H1 (cell line): ENCODE data around the gene CCL1. TPM values are rescaled to one million over a fixed set of nuclear protein-coding genes. Genes with fewer than 3 reads are reported as not detected.

Experiments used
- CTCF ChIA-PET: fragments of 300-600 bp; sonication (Branson Sonifier 250); formaldehyde crosslinking; loops from one replicate; lab custom pipeline; 2021; ENCODE audit not compliant: partially characterized antibody; lab: Charles Lee
- POLR2A ChIA-PET: fragments of 300-600 bp; sonication (Branson Sonifier 250); formaldehyde crosslinking; loops from one replicate; lab custom pipeline; 2021; ENCODE audit warnings: inconsistent platforms; ENCODE audit not compliant: partially characterized antibody; lab: Charles Lee
- DNase-seq, 2 experiments: peaks; one replicate each; pipeline versions ENCODE4 v3.0.0 to v3.0.0-alpha.2; 2010 to 2022; ENCODE audit warnings: low spot score in 2 of 2, low read depth in 1 of 2, mixed read lengths in 1 of 2
- FAIRE-seq: peaks from 2 replicates; lab custom pipeline; 2011; peaks lifted over from hg19 to GRCh38; lab: Jason Lieb, UNC
- H2AFZ ChIP-seq: 2 replicates; pipeline ENCODE4 v1.8.1; 2012; ENCODE audit warnings: low read length, inconsistent platforms
- H2AK5ac ChIP-seq: 2 replicates; pipeline ENCODE4 v1.6.1; 2013; ENCODE audit warnings: low read depth, low read length
- H2BK120ac ChIP-seq: replicated peaks from 2 replicates; pipeline ENCODE3; 2013; ENCODE audit warnings: low read depth, low read length, inconsistent platforms
- H2BK12ac ChIP-seq: 2 replicates; pipeline ENCODE4 v1.6.1; 2013; ENCODE audit warnings: low read depth, low read length
- H2BK15ac ChIP-seq: 2 replicates; pipeline ENCODE4 v1.6.1; 2013; ENCODE audit warnings: low read length
- H2BK20ac ChIP-seq: 2 replicates; pipeline ENCODE4 v1.6.1; 2013; ENCODE audit warnings: low read length
- H2BK5ac ChIP-seq: 2 replicates; pipeline ENCODE4 v1.6.1; 2013; ENCODE audit warnings: low read depth, low read length
- H3K14ac ChIP-seq: 2 replicates; pipeline ENCODE4 v1.6.1; 2013; ENCODE audit warnings: inconsistent platforms; ENCODE audit not compliant: insufficient read length
- H3K18ac ChIP-seq: 2 replicates; pipeline ENCODE4 v1.6.1; 2013; ENCODE audit warnings: low read length; ENCODE audit errors: extremely low read depth
- H3K23ac ChIP-seq: 2 replicates; pipeline ENCODE4 v1.6.1; 2013; ENCODE audit warnings: inconsistent platforms; ENCODE audit not compliant: insufficient read length
- H3K23me2 ChIP-seq: 2 replicates; pipeline ENCODE4 v1.6.1; 2013; ENCODE audit warnings: low read depth, low read length
- H3K27ac ChIP-seq: 2 replicates; pipeline ENCODE4 v1.6.1; 2011; ENCODE audit warnings: low read depth, low read length, inconsistent platforms
- H3K27me3 ChIP-seq, 4 experiments: replicated peaks in 1 of 4; 1 replicate in 1 of 4; 2 replicates in 3 of 4; pipeline versions ENCODE4 v1.6.1 to v1.8.1; 2011 to 2013; ENCODE audit warnings: low read length in 3 of 4, mild to moderate bottlenecking in 3 of 4, inconsistent platforms in 2 of 4, mixed read lengths in 2 of 4, moderate library complexity in 1 of 4; ENCODE audit not compliant: control insufficient read depth in 3 of 4, insufficient read depth in 3 of 4; ENCODE audit errors: extremely low read depth in 1 of 4
- H3K36me3 ChIP-seq, 4 experiments: 2 replicates each; pipeline versions ENCODE4 v1.6.1 to v1.8.1; 2011 to 2013; ENCODE audit warnings: mild to moderate bottlenecking in 4 of 4, low read length in 3 of 4, moderate library complexity in 2 of 4, control low read depth in 1 of 4, inconsistent platforms in 1 of 4; ENCODE audit not compliant: insufficient read depth in 4 of 4, control insufficient read depth in 2 of 4
- H3K4ac ChIP-seq: replicated peaks from 2 replicates; pipeline ENCODE3; 2013; ENCODE audit warnings: low read length, low read depth, mixed read lengths, inconsistent platforms; ENCODE audit not compliant: insufficient read length
- H3K4me1 ChIP-seq, 4 experiments: replicated peaks in 1 of 4; 1 replicate in 1 of 4; 2 replicates in 3 of 4; pipeline versions ENCODE4 v1.6.1 to v1.8.1; 2011 to 2013; ENCODE audit warnings: low read length in 3 of 4, inconsistent platforms in 2 of 4, mixed read lengths in 1 of 4; ENCODE audit not compliant: insufficient read depth in 4 of 4, control insufficient read depth in 3 of 4
- H3K4me2 ChIP-seq, 2 experiments: 2 replicates each; pipeline versions ENCODE4 v1.6.1 to v1.8.1; 2011 to 2013; ENCODE audit warnings: low read depth in 2 of 2, low read length in 2 of 2, control low read depth in 1 of 2, inconsistent platforms in 1 of 2, mild to moderate bottlenecking in 1 of 2; ENCODE audit not compliant: insufficient read depth in 1 of 2
- H3K4me3 ChIP-seq, 4 experiments: fragments of 200-600, 300-600 bp in 1 of 4; sonication (generic), shearing (Covaris generic), sonication (Bioruptor Twin) in 1 of 4; 2 replicates each; pipeline versions ENCODE4 v1.5.1 to v1.8.1; 2011 to 2016; ENCODE audit warnings: low read length in 4 of 4, low read depth in 3 of 4, control low read depth in 2 of 4, inconsistent platforms in 2 of 4, mild to moderate bottlenecking in 2 of 4, mixed read lengths in 1 of 4, moderate library complexity in 1 of 4; ENCODE audit not compliant: insufficient read depth in 2 of 4; ENCODE audit errors: extremely low read depth in 1 of 4
- H3K56ac ChIP-seq: replicated peaks from 2 replicates; pipeline ENCODE3; 2013; ENCODE audit warnings: low read depth, mild to moderate bottlenecking, mixed read lengths, low read length, inconsistent platforms; ENCODE audit not compliant: insufficient read length
- H3K79me1 ChIP-seq: 2 replicates; pipeline ENCODE4 v1.6.1; 2013; ENCODE audit warnings: low read depth, low read length, control low read depth
- H3K79me2 ChIP-seq, 2 experiments: 2 replicates each; pipeline versions ENCODE4 v1.6.1 to v1.8.1; 2012 to 2013; ENCODE audit warnings: low read length in 2 of 2, mild to moderate bottlenecking in 2 of 2, inconsistent platforms in 1 of 2; ENCODE audit not compliant: insufficient read depth in 2 of 2, control insufficient read depth in 1 of 2
- H3K9ac ChIP-seq, 4 experiments: replicated peaks in 1 of 4; 1 replicate in 1 of 4; 2 replicates in 3 of 4; pipeline versions ENCODE4 v1.6.1 to v1.8.1; 2011 to 2013; ENCODE audit warnings: low read depth in 3 of 4, low read length in 3 of 4, control low read depth in 2 of 4, mild to moderate bottlenecking in 2 of 4, moderate library complexity in 2 of 4, inconsistent platforms in 1 of 4; ENCODE audit errors: extremely low read depth in 1 of 4
- H3K9me3 ChIP-seq, 2 experiments: 2 replicates each; pipeline versions ENCODE4 v1.6.1 to v1.8.1; 2012 to 2013; ENCODE audit warnings: mild to moderate bottlenecking in 2 of 2, moderate library complexity in 2 of 2, control low read depth in 1 of 2, inconsistent platforms in 1 of 2, low read depth in 1 of 2, low read length in 1 of 2, mixed read lengths in 1 of 2; ENCODE audit not compliant: insufficient read depth in 2 of 2
- H4K20me1 ChIP-seq, 2 experiments: replicated peaks in 1 of 2; 2 replicates each; pipeline versions ENCODE3 to v1.8.1; 2011 to 2013; ENCODE audit warnings: inconsistent platforms in 2 of 2, low read length in 2 of 2, mild to moderate bottlenecking in 1 of 2; ENCODE audit not compliant: insufficient read depth in 2 of 2, control insufficient read depth in 1 of 2
- H4K5ac ChIP-seq: 2 replicates; pipeline ENCODE4 v1.6.1; 2013; ENCODE audit warnings: low read length, low read depth, mixed read lengths, inconsistent platforms; ENCODE audit not compliant: insufficient read length
- H4K8ac ChIP-seq: 2 replicates; pipeline ENCODE4 v1.8.0; 2013; ENCODE audit warnings: mild to moderate bottlenecking, moderate library complexity, low read length, inconsistent platforms; ENCODE audit not compliant: insufficient read depth; ENCODE audit errors: extremely low read depth
- H4K91ac ChIP-seq: replicated peaks from 2 replicates; pipeline ENCODE3; 2013; ENCODE audit warnings: low read length, mixed read lengths, inconsistent platforms; ENCODE audit not compliant: insufficient read length
- ASH2L ChIP-seq: fragments of 200-600, 300-600 bp; sonication (generic); IDR thresholded peaks from one replicate; pipeline ENCODE4 v1.7.1; 2017; ENCODE audit warnings: low read length
- CBX8 ChIP-seq: fragments of 300-800, 300-1000 bp; sonication (generic); IDR thresholded peaks from 2 replicates; pipeline ENCODE4 v1.7.1; 2016; ENCODE audit warnings: low read depth, low read length, borderline replicate concordance
- EGR1 ChIP-seq: IDR thresholded peaks from 2 replicates; pipeline ENCODE4 v1.6.1; 2011; ENCODE audit warnings: low read depth, low read length, borderline replicate concordance
- HDAC2 ChIP-seq, 2 experiments: fragments of 300-600 bp in 1 of 2; sonication (generic) in 1 of 2; IDR thresholded peaks; 2 replicates each; pipeline ENCODE4 v1.6.1; 2011 to 2012; ENCODE audit warnings: low read depth in 2 of 2, low read length in 2 of 2, mild to moderate bottlenecking in 2 of 2, moderate library complexity in 2 of 2, borderline replicate concordance in 1 of 2, inconsistent platforms in 1 of 2
- HDAC6 ChIP-seq: IDR thresholded peaks from one replicate; pipeline ENCODE4 v1.7.1; 2012; ENCODE audit warnings: low read depth, mild to moderate bottlenecking, inconsistent platforms, low read length, moderate library complexity
- JUND ChIP-seq: IDR thresholded peaks from 2 replicates; pipeline ENCODE4 v1.6.1; 2011; ENCODE audit warnings: mild to moderate bottlenecking, improper control_type of control experiment, low read length
- KDM5A ChIP-seq: fragments of 200-600 bp; IDR thresholded peaks from 2 replicates; pipeline ENCODE4 v1.7.1; 2012; ENCODE audit warnings: mild to moderate bottlenecking, low read length, inconsistent platforms, mixed read lengths
- SP1 ChIP-seq: IDR thresholded peaks from 2 replicates; pipeline ENCODE4 v1.6.1; 2011; ENCODE audit warnings: low read depth, low read length
- SP2 ChIP-seq: IDR thresholded peaks from 2 replicates; pipeline ENCODE4 v1.6.1; 2012; ENCODE audit warnings: mild to moderate bottlenecking, low read length, inconsistent platforms
- SP4 ChIP-seq: IDR thresholded peaks from 2 replicates; pipeline ENCODE4 v1.6.1; 2012; ENCODE audit warnings: low read length, inconsistent platforms
- TBP ChIP-seq: IDR thresholded peaks from 2 replicates; pipeline ENCODE4 v1.6.1; 2011; ENCODE audit warnings: low read depth, low read length, improper control_type of control experiment
- TCF12 ChIP-seq: IDR thresholded peaks from 2 replicates; pipeline ENCODE4 v1.6.1; 2011; ENCODE audit warnings: low read depth, mild to moderate bottlenecking, low read length
- YY1 ChIP-seq: IDR thresholded peaks from 2 replicates; pipeline ENCODE4 v1.6.1; 2011; ENCODE audit warnings: low read depth, mild to moderate bottlenecking, low read length
- ZNF274 ChIP-seq: IDR thresholded peaks from 2 replicates; pipeline ENCODE4 v1.7.0; 2012; ENCODE audit warnings: low read length, borderline replicate concordance; ENCODE audit errors: extremely low read depth
- WGBS, 2 experiments: shearing (Covaris generic) in 1 of 2; methylation state at CpG; one replicate each; pipeline versions ENCODE4 v1.1.6 to v1.1.7; 2013 to 2015; ENCODE audit warnings: low lambda C conversion rate in 2 of 2, mixed read lengths in 2 of 2, inconsistent platforms in 1 of 2, low coverage in 1 of 2, missing lambda C conversion rate in 1 of 2; ENCODE audit not compliant: insufficient replicate concordance in 2 of 2, insufficient coverage in 1 of 2, insufficient read length in 1 of 2; ENCODE audit errors: extremely low coverage in 1 of 2, missing lambda C conversion rate in 1 of 2; 5-methylcytosine and 5-hydroxymethylcytosine counted together
- long read RNA-seq, 2 experiments: library from RNA in 1 of 2; library from capped mRNA in 1 of 2; stranded (forward); transcript quantifications; one replicate each; pipeline ENCODE4 v2.0.0, GENCODE V29; 2021; ENCODE audit warnings: inconsistent platforms in 1 of 2
- polyA minus RNA-seq, 3 experiments: library from RNA; depleted of rRNA, polyadenylated mRNA; stranded (reverse); fragments of >200 nt; gene quantifications; 1 replicate in 2 of 3; 2 replicates in 1 of 3; pipeline ENCODE4 v1.2.3, GENCODE V29; 2011
- polyA plus RNA-seq, 7 experiments: library from polyadenylated mRNA; depleted of rRNA in 3 of 7; stranded (reverse) in 5 of 7; unstranded in 2 of 7; fragments of >200 nt in 5 of 7; fragments of 200-250 nt in 2 of 7; gene quantifications; 1 replicate in 5 of 7; 2 replicates in 1 of 7; 4 replicates in 1 of 7; pipeline versions ENCODE4 v1.2.1 to v1.2.3, GENCODE V29; 2011 to 2013; ENCODE audit warnings: missing spikeins in 2 of 7, mixed read lengths in 2 of 7
- total RNA-seq: library from RNA; stranded (reverse); fragmentation: NEBNext Ultra II Directional; extraction: Animal tissue kit (Norgen Biotek cat#: 25700); gene quantifications from 2 replicates; pipeline ENCODE4 v1.2.1, GENCODE V29; 2021

Gene CCL1
- not detected in 2 replicates for total RNA-seq
- not detected in 2 replicates for polyA plus RNA-seq (2011; rRNA removed)
- polyA plus RNA-seq (2011; cell fraction: cytosol; rRNA removed): not detected
- polyA plus RNA-seq (2011; cell fraction: nucleus; rRNA removed): not detected
- polyA plus RNA-seq (2012, experiment 1 of 2): not detected in 4 replicates
- not detected for polyA plus RNA-seq (2012, experiment 2 of 2)
- polyA plus RNA-seq (2013, experiment 1 of 2): not detected
- polyA plus RNA-seq (2013, experiment 2 of 2): not detected
- polyA minus RNA-seq (2011; rRNA and poly(A)+ RNA removed): not detected in 2 replicates
- polyA minus RNA-seq (2011; cell fraction: cytosol; rRNA and poly(A)+ RNA removed): not detected
- not detected for polyA minus RNA-seq (2011; cell fraction: nucleus; rRNA and poly(A)+ RNA removed)
- long read RNA-seq, experiment 1: 0 reads
- long read RNA-seq, experiment 2: 0 reads

DNA sequence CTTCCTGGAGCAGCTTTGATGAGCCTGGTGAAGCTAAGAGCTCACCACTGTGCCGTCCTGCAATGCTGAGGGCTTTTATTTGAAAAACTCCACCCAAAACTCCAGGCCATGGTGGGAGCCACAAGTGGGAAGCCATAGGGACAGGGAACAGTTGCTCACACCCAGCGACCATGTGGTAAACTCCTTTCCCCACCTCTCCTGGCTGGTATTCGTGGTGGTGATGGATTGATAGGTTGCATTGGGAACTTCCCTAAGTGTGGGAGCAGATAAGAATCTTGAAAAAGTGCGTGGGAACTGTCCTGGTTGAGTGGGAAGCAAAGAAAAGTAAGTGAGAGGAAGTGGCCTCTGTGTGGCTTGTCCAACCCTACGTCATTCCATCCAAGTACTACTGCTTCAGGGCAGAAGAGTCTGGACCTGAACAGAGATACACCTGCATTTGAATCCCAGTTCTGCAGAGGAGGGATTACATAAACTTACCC lies at the start of gene CCL1:
Gene CCL1 (minus strand): TSS at position 51 of the 479 bp plus-strand sequence. CDS start 72 bp downstream, outside the sequence.
- no peak within 1 kb of the TSS for H3K18ac ChIP-seq
- no peak within 1 kb of the TSS for H3K14ac ChIP-seq
- H3K9me3 ChIP-seq: no peaks in the 10 kb centered on the region
- H3K79me1 ChIP-seq: no peaks in the 10 kb centered on the region
- H2AK5ac ChIP-seq: no peak within 1 kb of the TSS
- H2BK20ac ChIP-seq: no peak within 1 kb of the TSS
- H3K4me2 ChIP-seq: no peak within 1 kb of the TSS
- H2BK120ac ChIP-seq: no peak within 1 kb of the TSS
- no peak within 1 kb of the TSS for H4K91ac ChIP-seq
- no peaks in the 10 kb centered on the region for H3K36me3 ChIP-seq
- H2BK5ac ChIP-seq: no peak within 1 kb of the TSS
- H3K9ac ChIP-seq: no peak within 1 kb of the TSS
- ChIA-PET POLR2A (no interaction called here), CTCF (interaction anchor here (0.5 to 15.7 kb wide), 16 partner anchors 9 to 198 kb away, joined by 3 to 442 read pairs (median 34); partner anchors contain the start of genes CCL2 and CCL8)
- no peaks in the 10 kb centered on the region for H4K20me1 ChIP-seq
- H3K27me3 ChIP-seq: no peaks in the 10 kb centered on the region
- no peak within 1 kb of the TSS for H2BK12ac ChIP-seq
- H4K5ac ChIP-seq: no peak within 1 kb of the TSS
- H3K4me1 ChIP-seq: no peaks in the 10 kb centered on the region
- H3K27ac ChIP-seq: no peak within 1 kb of the TSS
- no peak within 1 kb of the TSS for H2BK15ac ChIP-seq
- no peak for DNase-seq
- H2AFZ ChIP-seq: no peak within 1 kb of the TSS
- no peak within 1 kb of the TSS for H3K23ac ChIP-seq
- no peaks in the 10 kb centered on the region for H3K79me2 ChIP-seq
- H3K4ac ChIP-seq: no peak within 1 kb of the TSS
- WGBS, 2 experiments: 81% methylated on average over 5 of the region's 5 CpGs; no CpG with 5 or more reads in 1 of the 2 experiments
- FAIRE-seq: no peak
- H3K4me3 ChIP-seq: no peak within 1 kb of the TSS
- H4K8ac ChIP-seq: no peak within 1 kb of the TSS
- no peaks in the 10 kb centered on the region; the same call in 1 of the 2 replicates for H3K23me2 ChIP-seq
- H3K56ac ChIP-seq: no peak within 1 kb of the TSS
- no peak for TF ChIP-seq JUND
- TF ChIP-seq EGR1: no peak
- TF ChIP-seq ASH2L: no peak
- no peak for TF ChIP-seq YY1
- no peak for TF ChIP-seq ZNF274
- TF ChIP-seq KDM5A: no peak
- TF ChIP-seq CBX8: no peak
- TF ChIP-seq SP2: no peak
- TF ChIP-seq SP1: no peak
- TF ChIP-seq HDAC6: no peak
- no peak for TF ChIP-seq TCF12
- no peak for TF ChIP-seq TBP
- no peak for TF ChIP-seq SP4
- TF ChIP-seq HDAC2 (IDR thresholded peaks at IDR 0.05; ENCODE audit: borderline replicate concordance in 1 of 2, low read depth in 2 of 2, low read length in 2 of 2): no peak
